ENCODE results near the gene PWP2.

The PWP2 gene

GRCh38 chr21:44067011-44067839 lies 40.0 kb upstream of the PWP2 start:
- Histone ChIP-seq H3K27ac (ENCODE audit: low read depth, low read length) (0 out of 2 replicates have a peak overlapping the region, but pooled peaks have one; percentile 10), H3K4me3 (ENCODE audit: low read length) (no peak overlapping the region), H3K36me3 (ENCODE audit: insufficient read depth, low read length) (peaks cover 56% of the 10 kb centered on the region), H3K9ac (ENCODE audit: low read depth, low read length) (no peak overlapping the region), H3K4me1 (ENCODE audit: insufficient read depth, low read length) (peaks cover 6% of the 10 kb centered on the region; the same call in 1 of the 2 replicates), H3K9me3 (ENCODE audit: insufficient read depth, low read depth, low read length) (no peaks in the 10 kb centered on the region), H3K27me3 (ENCODE audit: insufficient read depth, low read length) (no peaks in the 10 kb centered on the region)
- 93% methylated on average over 15 of the region's 15 CpGs for WGBS

- no peak overlapping the region for H3K9ac ChIP-seq (ENCODE audit: low read depth, low read length)
- H3K9me3 ChIP-seq (ENCODE audit: insufficient read depth, low read depth, low read length), result no peaks in the 10 kb centered on the region
- H3K36me3 ChIP-seq (ENCODE audit: insufficient read depth, low read length), result peaks cover 41% of the 10 kb centered on the region
- no peak overlapping the region for H3K4me3 ChIP-seq (ENCODE audit: low read length)
- no peak overlapping the region for H3K27ac ChIP-seq (ENCODE audit: low read depth, low read length)
- H3K27me3 ChIP-seq (ENCODE audit: insufficient read depth, low read length), result no peaks in the 10 kb centered on the region
- 97% methylated on average over 7 of the region's 7 CpGs for WGBS
- H3K4me1 ChIP-seq (ENCODE audit: insufficient read depth, low read length), result peaks cover 6% of the 10 kb centered on the region; the same call in 1 of the 2 replicates
Measured at GRCh38 chr21:44070391-44070790, 36.8 kb upstream of the PWP2 start.

GRCh38 chr21:44071359-44072104 lies 35.7 kb upstream of the PWP2 start:
- peaks cover 6% of the 10 kb centered on the region; the same call in 1 of the 2 replicates for H3K4me1 ChIP-seq (ENCODE audit: insufficient read depth, low read length)
- H3K4me3 ChIP-seq (ENCODE audit: low read length), result no peak overlapping the region
- H3K27me3 ChIP-seq (ENCODE audit: insufficient read depth, low read length), result no peaks in the 10 kb centered on the region
- no peak overlapping the region for H3K27ac ChIP-seq (ENCODE audit: low read depth, low read length)
- WGBS, result 92% methylated on average over 15 of the region's 15 CpGs
- H3K36me3 ChIP-seq (ENCODE audit: insufficient read depth, low read length), result peaks cover 44% of the 10 kb centered on the region
- H3K9ac ChIP-seq (ENCODE audit: low read depth, low read length), result no peak overlapping the region
- no peaks in the 10 kb centered on the region for H3K9me3 ChIP-seq (ENCODE audit: insufficient read depth, low read depth, low read length)

- Histone ChIP-seq H3K9me3 (ENCODE audit: insufficient read depth, low read depth, low read length) (no peaks in the 10 kb centered on the region), H3K36me3 (ENCODE audit: insufficient read depth, low read length) (peaks cover 44% of the 10 kb centered on the region), H3K27ac (ENCODE audit: low read depth, low read length) (no peak overlapping the region), H3K4me3 (ENCODE audit: low read length) (no peak overlapping the region), H3K27me3 (ENCODE audit: insufficient read depth, low read length) (no peaks in the 10 kb centered on the region), H3K9ac (ENCODE audit: low read depth, low read length) (no peak overlapping the region), H3K4me1 (ENCODE audit: insufficient read depth, low read length) (peaks cover 1% of the 10 kb centered on the region; the same call in 1 of the 2 replicates)
- WGBS, result 95% methylated on average over 15 of the region's 15 CpGs
Measured at GRCh38 chr21:44072111-44072510, 35.1 kb upstream of the PWP2 start.

- Histone ChIP-seq H3K36me3 (ENCODE audit: insufficient read depth, low read length) (peaks cover 59% of the 10 kb centered on the region), H3K27me3 (ENCODE audit: insufficient read depth, low read length) (no peaks in the 10 kb centered on the region), H3K4me3 (ENCODE audit: low read length) (no peak overlapping the region), H3K27ac (ENCODE audit: low read depth, low read length) (no peak overlapping the region), H3K4me1 (ENCODE audit: insufficient read depth, low read length) (0 out of 2 replicates have a peak, but pooled peaks cover 4% of the 10 kb centered on the region), H3K9ac (ENCODE audit: low read depth, low read length) (no peak overlapping the region), H3K9me3 (ENCODE audit: insufficient read depth, low read depth, low read length) (no peaks in the 10 kb centered on the region)
- 94% methylated on average over 11 of the region's 11 CpGs for WGBS
Measured at GRCh38 chr21:44074315-44074958, 32.8 kb upstream of the PWP2 start.

GRCh38 chr21:44076316-44076715 lies 30.9 kb upstream of the PWP2 start:
- no peaks in the 10 kb centered on the region for H3K27me3 ChIP-seq (ENCODE audit: insufficient read depth, low read length)
- H3K9ac ChIP-seq (ENCODE audit: low read depth, low read length), result no peak overlapping the region
- no peak overlapping the region for H3K4me3 ChIP-seq (ENCODE audit: low read length)
- WGBS, result 93% methylated on average over 5 of the region's 5 CpGs
- peaks cover 74% of the 10 kb centered on the region for H3K36me3 ChIP-seq (ENCODE audit: insufficient read depth, low read length)
- H3K27ac ChIP-seq (ENCODE audit: low read depth, low read length), result no peak overlapping the region
- 0 out of 2 replicates have a peak, but pooled peaks cover 4% of the 10 kb centered on the region for H3K4me1 ChIP-seq (ENCODE audit: insufficient read depth, low read length)
- no peaks in the 10 kb centered on the region for H3K9me3 ChIP-seq (ENCODE audit: insufficient read depth, low read depth, low read length)

GRCh38 chr21:44078411-44078981 lies 28.7 kb upstream of the PWP2 start:
- no peak overlapping the region for H3K27ac ChIP-seq (ENCODE audit: low read depth, low read length)
- H3K9ac ChIP-seq (ENCODE audit: low read depth, low read length), result no peak overlapping the region
- no peaks in the 10 kb centered on the region for H3K9me3 ChIP-seq (ENCODE audit: insufficient read depth, low read depth, low read length)
- WGBS, result 65% methylated on average over 5 of the region's 5 CpGs
- H3K27me3 ChIP-seq (ENCODE audit: insufficient read depth, low read length), result no peaks in the 10 kb centered on the region
- no peak overlapping the region for H3K4me3 ChIP-seq (ENCODE audit: low read length)
- 0 out of 2 replicates have a peak, but pooled peaks cover 4% of the 10 kb centered on the region for H3K4me1 ChIP-seq (ENCODE audit: insufficient read depth, low read length)
- H3K36me3 ChIP-seq (ENCODE audit: insufficient read depth, low read length), result peaks cover 90% of the 10 kb centered on the region

- Histone ChIP-seq H3K4me3 (ENCODE audit: low read length) (no peak overlapping the region), H3K4me1 (ENCODE audit: insufficient read depth, low read length) (0 out of 2 replicates have a peak, but pooled peaks cover 4% of the 10 kb centered on the region), H3K36me3 (ENCODE audit: insufficient read depth, low read length) (peaks cover 93% of the 10 kb centered on the region), H3K27me3 (ENCODE audit: insufficient read depth, low read length) (no peaks in the 10 kb centered on the region), H3K27ac (ENCODE audit: low read depth, low read length) (no peak overlapping the region), H3K9ac (ENCODE audit: low read depth, low read length) (no peak overlapping the region), H3K9me3 (ENCODE audit: insufficient read depth, low read depth, low read length) (no peaks in the 10 kb centered on the region)
- WGBS, result 90% methylated on average over 2 of the region's 3 CpGs
Measured at GRCh38 chr21:44079446-44079845, 27.8 kb upstream of the PWP2 start.

- no peak overlapping the region for H3K9ac ChIP-seq (ENCODE audit: low read depth, low read length)
- H3K27ac ChIP-seq (ENCODE audit: low read depth, low read length), result no peak overlapping the region
- H3K36me3 ChIP-seq (ENCODE audit: insufficient read depth, low read length), result peaks cover 93% of the 10 kb centered on the region
- no peaks in the 10 kb centered on the region for H3K9me3 ChIP-seq (ENCODE audit: insufficient read depth, low read depth, low read length)
- H3K4me1 ChIP-seq (ENCODE audit: insufficient read depth, low read length), result 0 out of 2 replicates have a peak, but pooled peaks cover 4% of the 10 kb centered on the region
- H3K4me3 ChIP-seq (ENCODE audit: low read length), result no peak overlapping the region
- 97% methylated on average over 6 of the region's 7 CpGs for WGBS
- no peaks in the 10 kb centered on the region for H3K27me3 ChIP-seq (ENCODE audit: insufficient read depth, low read length)
Measured at GRCh38 chr21:44079846-44080245, 27.4 kb upstream of the PWP2 start.

- Histone ChIP-seq H3K9me3 (ENCODE audit: insufficient read depth, low read depth, low read length) (no peaks in the 10 kb centered on the region), H3K27ac (ENCODE audit: low read depth, low read length) (no peak overlapping the region), H3K4me1 (ENCODE audit: insufficient read depth, low read length) (0 out of 2 replicates have a peak, but pooled peaks cover 4% of the 10 kb centered on the region), H3K9ac (ENCODE audit: low read depth, low read length) (no peak overlapping the region), H3K4me3 (ENCODE audit: low read length) (no peak overlapping the region), H3K36me3 (ENCODE audit: insufficient read depth, low read length) (peaks cover 92% of the 10 kb centered on the region), H3K27me3 (ENCODE audit: insufficient read depth, low read length) (no peaks in the 10 kb centered on the region)
- 97% methylated on average over 24 of the region's 24 CpGs for WGBS
Measured at GRCh38 chr21:44082648-44083440, 24.4 kb upstream of the PWP2 start.
